Neuronal stem cell (in vitro differentiated cells): ENCODE results near the gene UBA52.
A peak's percentile ranks its signal among the peaks of the same experiment; 100 is the strongest.

ENCODE experiments used
- DNase-seq: peaks from one replicate; pipeline ENCODE4 v3.0.0-alpha.2; 2013; ENCODE audit warnings: low spot score
- H2AFZ ChIP-seq: one replicate; pipeline ENCODE4 v1.6.1; 2013; ENCODE audit warnings: mild to moderate bottlenecking, low read length, inconsistent platforms
- H2AK5ac ChIP-seq: 2 replicates; pipeline ENCODE4 v1.6.1; 2013; ENCODE audit warnings: low read depth, mild to moderate bottlenecking, inconsistent platforms, low read length, moderate library complexity, mixed read lengths
- H2BK120ac ChIP-seq: 2 replicates; pipeline ENCODE4 v1.6.1; 2013; ENCODE audit warnings: low read depth, mild to moderate bottlenecking, inconsistent platforms, low read length, moderate library complexity, mixed read lengths
- H2BK12ac ChIP-seq: one replicate; pipeline ENCODE4 v1.6.1; 2013; ENCODE audit warnings: low read length, inconsistent platforms
- H2BK15ac ChIP-seq: 2 replicates; pipeline ENCODE4 v1.6.1; 2013; ENCODE audit warnings: mild to moderate bottlenecking, low read length, inconsistent platforms, mixed read lengths
- H2BK5ac ChIP-seq: one replicate; pipeline ENCODE4 v1.6.1; 2013; ENCODE audit warnings: inconsistent platforms, mild to moderate bottlenecking, low read length, moderate library complexity
- H3K14ac ChIP-seq: one replicate; pipeline ENCODE4 v1.6.1; 2013; ENCODE audit warnings: low read length, inconsistent platforms
- H3K18ac ChIP-seq: 2 replicates; pipeline ENCODE4 v1.6.1; 2013; ENCODE audit warnings: low read length, inconsistent platforms
- H3K23ac ChIP-seq: 2 replicates; pipeline ENCODE4 v1.6.1; 2013; ENCODE audit warnings: low read depth, mild to moderate bottlenecking, mixed read lengths, low read length, inconsistent platforms; ENCODE audit not compliant: poor library complexity
- H3K27ac ChIP-seq: replicated peaks from 3 replicates; pipeline ENCODE4 v1.5.1; 2013; ENCODE audit warnings: low read length, inconsistent platforms
- H3K27me3 ChIP-seq, 3 experiments: 2 replicates each; pipeline ENCODE4 v1.6.1; 2013; ENCODE audit warnings: low read length in 3 of 3, mild to moderate bottlenecking in 2 of 3, inconsistent platforms in 1 of 3, low read depth in 1 of 3, mixed read lengths in 1 of 3, moderate library complexity in 1 of 3; ENCODE audit not compliant: control insufficient read depth in 3 of 3, insufficient read depth in 3 of 3
- H3K36me3 ChIP-seq, 2 donors: replicated peaks in 1 of 2; 2 replicates each; pipeline ENCODE4 v1.6.1; 2013; ENCODE audit warnings: low read length in 2 of 2; ENCODE audit not compliant: control insufficient read depth in 2 of 2, insufficient read depth in 2 of 2
- H3K4ac ChIP-seq: 2 replicates; pipeline ENCODE4 v1.6.1; 2013; ENCODE audit warnings: inconsistent platforms, mild to moderate bottlenecking, low read length, moderate library complexity
- H3K4me1 ChIP-seq, 2 donors: 1 replicate in 1 of 2; 2 replicates in 1 of 2; pipeline ENCODE4 v1.6.1; 2013; ENCODE audit warnings: low read length in 2 of 2, low read depth in 1 of 2; ENCODE audit not compliant: control insufficient read depth in 2 of 2, insufficient read depth in 1 of 2
- H3K4me2 ChIP-seq: one replicate; pipeline ENCODE4 v1.6.1; 2013; ENCODE audit warnings: mild to moderate bottlenecking, low read length, inconsistent platforms; ENCODE audit not compliant: insufficient read depth, poor library complexity, severe bottlenecking
- H3K4me3 ChIP-seq, 2 donors: 2 replicates each; pipeline ENCODE4 v1.5.1; 2013; ENCODE audit warnings: low read length in 2 of 2, mild to moderate bottlenecking in 2 of 2, inconsistent platforms in 1 of 2, moderate library complexity in 1 of 2
- H3K79me1 ChIP-seq: one replicate; pipeline ENCODE4 v1.6.1; 2013; ENCODE audit warnings: low read depth, mild to moderate bottlenecking, inconsistent platforms, low read length, moderate library complexity
- H3K9ac ChIP-seq: one replicate; pipeline ENCODE4 v1.6.1; 2013; ENCODE audit warnings: mild to moderate bottlenecking, low read depth, low read length, inconsistent platforms; ENCODE audit not compliant: poor library complexity
- H3K9me3 ChIP-seq, 2 donors: replicated peaks in 1 of 2; 2 replicates each; pipeline versions ENCODE3 to v1.6.1; 2013; ENCODE audit warnings: low read length in 2 of 2, mild to moderate bottlenecking in 2 of 2, inconsistent platforms in 1 of 2, low read depth in 1 of 2, mixed read lengths in 1 of 2, moderate library complexity in 1 of 2; ENCODE audit not compliant: control insufficient read depth in 2 of 2, insufficient read depth in 1 of 2
- H4K8ac ChIP-seq: one replicate; pipeline ENCODE4 v1.6.1; 2013; ENCODE audit warnings: low read depth, mild to moderate bottlenecking, inconsistent platforms, low read length, moderate library complexity
- H4K91ac ChIP-seq: one replicate; pipeline ENCODE4 v1.6.1; 2013; ENCODE audit warnings: low read length, low read depth, mild to moderate bottlenecking, inconsistent platforms; ENCODE audit not compliant: poor library complexity
- WGBS, 2 donors: extraction: QIAGEN DNeasy Blood & Tissue Kit; methylation state at CpG; one replicate each; pipeline ENCODE4 v1.1.7; 2013; ENCODE audit warnings: missing lambda C conversion rate in 2 of 2, mixed read lengths in 1 of 2; ENCODE audit not compliant: insufficient read length in 2 of 2, insufficient replicate concordance in 1 of 2; ENCODE audit errors: extremely low coverage in 2 of 2; 5-methylcytosine and 5-hydroxymethylcytosine counted together

The UBA52 gene

DNA sequence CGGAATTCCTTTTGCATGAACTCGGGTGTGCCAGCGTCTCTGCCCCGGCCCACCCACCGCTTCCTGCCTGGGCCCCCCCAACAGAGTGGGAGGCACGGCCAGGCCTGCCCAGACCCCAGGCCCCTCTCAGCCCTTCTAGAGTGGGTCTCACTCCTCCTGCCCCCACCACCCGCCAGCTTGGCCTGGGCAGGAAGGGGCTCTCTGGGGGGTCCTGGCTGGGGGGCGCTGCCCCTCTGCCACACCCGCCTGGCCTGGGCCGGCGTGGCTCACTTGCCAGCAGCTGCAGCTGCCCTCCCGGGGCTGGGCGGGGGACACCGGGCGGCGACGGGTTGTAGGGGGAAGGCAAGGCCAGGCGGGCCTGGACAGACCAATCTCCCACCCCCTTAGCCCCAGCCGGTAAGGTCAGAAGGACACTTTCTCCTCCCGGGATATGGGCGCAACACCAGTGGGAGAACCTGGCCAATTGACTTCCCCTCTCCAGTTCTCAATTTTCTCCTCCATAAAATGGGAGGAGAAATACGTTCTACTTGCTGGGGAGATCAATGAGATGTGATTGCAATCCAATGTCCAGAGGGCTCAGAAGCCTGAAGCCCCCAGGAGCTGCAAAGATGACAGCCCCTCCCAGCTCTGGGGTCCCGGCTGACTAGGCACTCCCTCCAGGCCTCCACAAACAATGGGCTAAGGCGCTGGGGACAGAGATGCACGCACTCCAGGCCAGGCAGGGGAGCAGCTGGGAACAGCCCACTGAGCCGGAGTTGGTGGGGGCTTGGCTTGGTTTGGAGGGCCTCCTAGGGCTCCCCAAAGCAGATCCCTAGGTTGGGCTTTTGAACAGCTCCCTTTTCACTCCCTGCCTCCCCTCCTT lies 32.5 kb downstream of the UBA52 start:
- Histone ChIP-seq H3K27me3 (peaks cover 39 to 85% (median 75%) of the 10 kb centered on the region in 3 experiments), H3K4me2 (peak overlapping the region; percentile 45), H3K79me1 (no peaks in the 10 kb centered on the region), H2BK5ac (no peak overlapping the region), H3K9me3 (no peaks in the 10 kb centered on the region), H3K9ac (peak overlapping the region; percentile 30), H2BK120ac (no peak overlapping the region), H4K91ac (no peak overlapping the region), H2AK5ac (peak overlapping the region; percentile 54), H3K18ac (peak overlapping the region; percentile 94), H3K4me3 (no peak overlapping the region), H3K14ac (peak overlapping the region; percentile 31), H3K4me1 (peaks cover 14 to 22% of the 10 kb centered on the region in 2 donors), H2BK12ac (peak overlapping the region; percentile 12), H3K4ac (no peak overlapping the region), H2AFZ (no peak overlapping the region), H2BK15ac (no peak overlapping the region), H3K36me3 (no peaks in the 10 kb centered on the region), H4K8ac (no peak overlapping the region), H3K27ac (no peak overlapping the region), H3K23ac (no peak overlapping the region)
- DNase-seq: no peak
- no CpG with 5 or more reads among the region's 26 CpGs for WGBS, 2 donors

GRCh38 chr19:18604820-18605159 lies 33.1 kb downstream of the UBA52 start:
- Histone ChIP-seq H2AFZ (no peak overlapping the region), H3K23ac (no peak overlapping the region), H3K4me3 (no peak overlapping the region), H4K91ac (no peak overlapping the region), H2BK5ac (no peak overlapping the region), H3K9me3 (no peaks in the 10 kb centered on the region), H3K4me2 (no peak overlapping the region), H2BK120ac (no peak overlapping the region), H3K14ac (no peak overlapping the region), H2BK15ac (no peak overlapping the region), H3K4ac (no peak overlapping the region), H3K36me3 (no peaks in the 10 kb centered on the region), H3K4me1 (peaks cover 14 to 25% of the 10 kb centered on the region in 2 donors), H3K9ac (no peak overlapping the region), H3K27ac (no peak overlapping the region), H3K79me1 (no peaks in the 10 kb centered on the region), H2AK5ac (peak overlapping the region; percentile 81), H4K8ac (no peak overlapping the region), H3K27me3 (peaks cover 43 to 87% (median 81%) of the 10 kb centered on the region in 3 experiments), H2BK12ac (no peak overlapping the region), H3K18ac (no peak overlapping the region)
- DNase-seq: no peak
- no CpG with 5 or more reads among the region's 10 CpGs for WGBS, 2 donors

- Histone ChIP-seq H3K18ac (peak overlapping the region; percentile 71), H3K23ac (peak overlapping the region; percentile 91), H3K36me3 (no peaks in the 10 kb centered on the region), H3K4me1 (peaks cover 14 to 28% of the 10 kb centered on the region in 2 donors), H3K14ac (peak overlapping the region; percentile 94), H3K4me2 (no peak overlapping the region), H2BK120ac (no peak overlapping the region), H2AK5ac (peak overlapping the region; percentile 81), H3K4me3 (no peak overlapping the region), H3K9ac (no peak overlapping the region), H3K4ac (no peak overlapping the region), H4K8ac (peak overlapping the region; percentile 82), H2BK5ac (peak overlapping the region; percentile 66), H4K91ac (no peak overlapping the region), H2BK15ac (peak overlapping the region; percentile 91), H2BK12ac (peak overlapping the region; percentile 73), H3K9me3 (no peaks in the 10 kb centered on the region), H3K27me3 (peaks cover 47 to 90% (median 85%) of the 10 kb centered on the region in 3 experiments), H3K79me1 (no peaks in the 10 kb centered on the region), H3K27ac (no peak overlapping the region), H2AFZ (no peak overlapping the region)
- DNase-seq: no peak
- WGBS, 2 donors: no CpG with 5 or more reads among the region's 17 CpGs
Observed at GRCh38 chr19:18605196-18605545, 33.5 kb downstream of the UBA52 start.

DNA sequence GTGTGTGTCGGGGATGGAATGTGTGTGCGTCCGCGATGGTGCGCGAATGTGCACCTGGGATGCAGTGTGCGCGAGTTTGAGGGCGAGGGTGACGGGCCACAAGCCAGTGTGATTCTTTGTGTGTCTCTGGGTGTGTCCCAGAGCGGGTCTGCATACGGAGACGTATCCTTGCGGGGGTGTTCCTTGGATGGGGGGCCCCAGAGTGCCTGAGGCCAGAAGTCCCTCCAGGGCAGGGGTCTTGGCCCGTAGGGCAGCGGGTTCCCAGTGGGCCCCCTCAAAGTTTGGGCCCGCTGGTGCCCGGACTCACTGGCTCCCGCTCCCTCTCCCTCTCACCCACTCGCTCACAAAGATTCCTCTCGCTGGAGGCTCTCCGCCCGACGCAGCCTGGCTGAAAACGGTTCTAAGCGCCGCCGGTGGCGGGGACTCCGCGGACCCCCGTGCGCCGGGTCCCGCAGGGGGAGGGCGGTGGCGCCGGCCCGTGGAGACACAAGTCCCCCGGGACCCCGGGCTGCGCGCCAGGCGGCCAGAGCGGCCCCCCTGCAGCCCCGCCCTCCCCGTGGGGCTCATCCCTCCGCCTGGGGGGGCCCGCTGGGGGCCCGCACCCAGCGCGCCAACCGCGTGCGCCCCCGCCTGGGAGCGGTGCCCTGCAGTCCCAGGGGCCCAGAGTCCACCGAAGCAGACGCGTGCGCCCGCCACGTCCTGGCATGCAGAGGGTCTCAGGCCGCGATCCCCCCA lies 34.1 kb downstream of the UBA52 start:
- no peaks in the 10 kb centered on the region for H3K36me3 ChIP-seq
- H3K4me3 ChIP-seq: no peak overlapping the region
- H4K8ac ChIP-seq: peak overlapping the region; percentile 82
- H3K4me1 ChIP-seq: peaks cover 18 to 32% of the 10 kb centered on the region in 2 donors
- no peak overlapping the region for H2BK120ac ChIP-seq
- no peaks in the 10 kb centered on the region for H3K79me1 ChIP-seq
- H2AFZ ChIP-seq: no peak overlapping the region
- H3K4ac ChIP-seq: no peak overlapping the region
- no peak overlapping the region for H3K27ac ChIP-seq
- H3K4me2 ChIP-seq: peak overlapping the region; percentile 18
- H2AK5ac ChIP-seq: peak overlapping the region; percentile 81
- H4K91ac ChIP-seq: no peak overlapping the region
- no peaks in the 10 kb centered on the region for H3K9me3 ChIP-seq
- peak overlapping the region; percentile 73 for H2BK12ac ChIP-seq
- H2BK5ac ChIP-seq: peak overlapping the region; percentile 66
- no peak overlapping the region for H3K9ac ChIP-seq
- peak overlapping the region; percentile 91 for H3K18ac ChIP-seq
- H2BK15ac ChIP-seq: peak overlapping the region; percentile 91
- no CpG with 5 or more reads among the region's 65 CpGs for WGBS, 2 donors
- no peak for DNase-seq
- peak overlapping the region; percentile 91 for H3K23ac ChIP-seq
- peaks cover 51 to 93% (median 89%) of the 10 kb centered on the region in 3 experiments for H3K27me3 ChIP-seq
- peak overlapping the region; percentile 94 for H3K14ac ChIP-seq
